ENCODE measurements around the gene RFT1. TPM values are rescaled to one million over a fixed set of nuclear protein-coding genes. Genes with fewer than 3 reads are reported as not detected.
A peak's percentile ranks its signal among the peaks of the same experiment; 100 is the strongest.

Gene RFT1
- total and polyA plus RNA-seq, 2 of the 13 experiments (the other 11 are each of a cell fraction or from before 2014, with no cell fraction given), result 23.2 to 37.0 TPM

DNA sequence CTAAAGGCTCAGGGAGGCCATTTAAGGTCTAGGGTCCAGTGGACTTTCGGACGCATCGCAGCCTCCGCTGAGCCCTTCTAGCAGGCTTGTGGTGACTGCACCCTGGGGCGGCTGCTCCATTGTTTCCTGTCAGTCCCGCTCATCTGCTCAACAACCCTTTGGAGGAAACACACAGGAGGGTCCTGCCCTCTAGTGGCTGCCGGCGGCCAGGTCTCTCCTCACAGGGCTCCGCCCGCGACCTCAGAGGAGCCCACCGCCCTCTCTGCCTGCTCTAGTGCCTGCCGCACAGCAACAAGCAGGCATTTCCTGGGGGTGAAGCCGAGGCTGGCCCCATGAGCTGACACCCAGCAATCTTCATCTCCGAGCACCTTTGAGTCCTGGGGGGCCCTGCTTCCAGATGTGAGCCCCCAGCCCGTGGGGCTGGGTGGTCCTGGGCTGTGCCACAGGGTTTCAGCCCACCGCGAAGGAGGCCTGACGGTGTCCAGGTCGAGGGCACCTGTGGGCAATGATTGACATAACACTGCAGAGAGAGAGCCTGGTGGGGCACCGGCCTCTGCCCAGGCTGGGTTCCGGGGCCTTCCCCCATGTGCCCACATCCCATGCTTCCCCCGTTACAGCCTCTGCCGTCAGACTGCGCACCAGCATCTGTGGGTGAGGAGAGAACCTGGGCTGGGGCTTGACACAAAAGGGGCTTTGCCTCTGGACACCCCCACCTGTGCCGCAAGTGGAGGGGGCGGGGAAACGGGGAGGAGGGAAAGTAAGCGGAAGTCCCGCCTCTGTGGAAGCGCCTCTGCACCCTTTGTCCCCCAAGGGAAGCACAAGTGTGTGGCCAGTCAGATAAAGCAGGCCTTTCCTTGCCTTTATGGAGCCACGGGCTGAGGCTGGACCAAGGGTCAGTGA lies 57.3 kb downstream of the RFT1 start (continued):
- TF ChIP-seq, protein P1, sequence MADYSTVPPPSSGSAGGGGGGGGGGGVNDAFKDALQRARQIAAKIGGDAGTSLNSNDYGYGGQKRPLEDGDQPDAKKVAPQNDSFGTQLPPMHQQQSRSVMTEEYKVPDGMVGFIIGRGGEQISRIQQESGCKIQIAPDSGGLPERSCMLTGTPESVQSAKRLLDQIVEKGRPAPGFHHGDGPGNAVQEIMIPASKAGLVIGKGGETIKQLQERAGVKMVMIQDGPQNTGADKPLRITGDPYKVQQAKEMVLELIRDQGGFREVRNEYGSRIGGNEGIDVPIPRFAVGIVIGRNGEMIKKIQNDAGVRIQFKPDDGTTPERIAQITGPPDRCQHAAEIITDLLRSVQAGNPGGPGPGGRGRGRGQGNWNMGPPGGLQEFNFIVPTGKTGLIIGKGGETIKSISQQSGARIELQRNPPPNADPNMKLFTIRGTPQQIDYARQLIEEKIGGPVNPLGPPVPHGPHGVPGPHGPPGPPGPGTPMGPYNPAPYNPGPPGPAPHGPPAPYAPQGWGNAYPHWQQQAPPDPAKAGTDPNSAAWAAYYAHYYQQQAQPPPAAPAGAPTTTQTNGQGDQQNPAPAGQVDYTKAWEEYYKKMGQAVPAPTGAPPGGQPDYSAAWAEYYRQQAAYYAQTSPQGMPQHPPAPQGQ (CRISPR knock-in tag; IDR thresholded peaks at IDR 0.05; ENCODE audit: borderline replicate concordance), result no peak
- TF ChIP-seq RXRB (CRISPR knock-in tag; IDR thresholded peaks at IDR 0.05; ENCODE audit: borderline replicate concordance) (peak; percentile 63), ZNF547 (CRISPR knock-in tag; IDR thresholded peaks at IDR 0.05) (peak; percentile 87), ZNF234 (CRISPR knock-in tag; conservative IDR thresholded peaks at IDR 0.05) (no peak), ZNF251 (CRISPR knock-in tag; IDR thresholded peaks at IDR 0.05) (no peak; the same call in 1 of the 2 replicates), SIN3A (IDR thresholded peaks at IDR 0.05; ENCODE audit: borderline replicate concordance, low read depth, low read length) (no peak), SMAD1 (CRISPR knock-in tag; IDR thresholded peaks at IDR 0.05; ENCODE audit: borderline replicate concordance, low read depth) (0 out of 2 replicates have a peak, but pooled peaks have one; percentile 69), BORCS8-MEF2B (CRISPR knock-in tag; IDR thresholded peaks at IDR 0.05) (no peak), MAZ (IDR thresholded peaks at IDR 0.05; ENCODE audit: borderline replicate concordance, low read depth, low read length) (no peak), MAZ (CRISPR knock-in tag; IDR thresholded peaks at IDR 0.05; ENCODE audit: low read depth) (peak; percentile 61), RFX3 (CRISPR knock-in tag; IDR thresholded peaks at IDR 0.05) (no peak), ZNF747 (CRISPR knock-in tag; IDR thresholded peaks at IDR 0.05; ENCODE audit: borderline replicate concordance) (no peak), ZFP41 (CRISPR knock-in tag; IDR thresholded peaks at IDR 0.05; ENCODE audit: borderline replicate concordance) (no peak), XBP1 (CRISPR knock-in tag; IDR thresholded peaks at IDR 0.05) (no peak), POLR2G (IDR thresholded peaks at IDR 0.05; ENCODE audit: low read depth, low read length) (peak; percentile 84), ZNF326 (CRISPR knock-in tag; IDR thresholded peaks at IDR 0.05; ENCODE audit: borderline replicate concordance) (no peak)
- TF ChIP-seq, protein P2, sequence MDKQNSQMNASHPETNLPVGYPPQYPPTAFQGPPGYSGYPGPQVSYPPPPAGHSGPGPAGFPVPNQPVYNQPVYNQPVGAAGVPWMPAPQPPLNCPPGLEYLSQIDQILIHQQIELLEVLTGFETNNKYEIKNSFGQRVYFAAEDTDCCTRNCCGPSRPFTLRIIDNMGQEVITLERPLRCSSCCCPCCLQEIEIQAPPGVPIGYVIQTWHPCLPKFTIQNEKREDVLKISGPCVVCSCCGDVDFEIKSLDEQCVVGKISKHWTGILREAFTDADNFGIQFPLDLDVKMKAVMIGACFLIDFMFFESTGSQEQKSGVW (CRISPR knock-in tag; IDR thresholded peaks at IDR 0.05; ENCODE audit: borderline replicate concordance), result no peak
- TF ChIP-seq, protein P3, sequence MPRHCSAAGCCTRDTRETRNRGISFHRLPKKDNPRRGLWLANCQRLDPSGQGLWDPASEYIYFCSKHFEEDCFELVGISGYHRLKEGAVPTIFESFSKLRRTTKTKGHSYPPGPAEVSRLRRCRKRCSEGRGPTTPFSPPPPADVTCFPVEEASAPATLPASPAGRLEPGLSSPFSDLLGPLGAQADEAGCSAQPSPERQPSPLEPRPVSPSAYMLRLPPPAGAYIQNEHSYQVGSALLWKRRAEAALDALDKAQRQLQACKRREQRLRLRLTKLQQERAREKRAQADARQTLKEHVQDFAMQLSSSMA (CRISPR knock-in tag; IDR thresholded peaks at IDR 0.05), result 0 out of 2 replicates have a peak, but pooled peaks have one; percentile 22
- TF ChIP-seq, protein P4, sequence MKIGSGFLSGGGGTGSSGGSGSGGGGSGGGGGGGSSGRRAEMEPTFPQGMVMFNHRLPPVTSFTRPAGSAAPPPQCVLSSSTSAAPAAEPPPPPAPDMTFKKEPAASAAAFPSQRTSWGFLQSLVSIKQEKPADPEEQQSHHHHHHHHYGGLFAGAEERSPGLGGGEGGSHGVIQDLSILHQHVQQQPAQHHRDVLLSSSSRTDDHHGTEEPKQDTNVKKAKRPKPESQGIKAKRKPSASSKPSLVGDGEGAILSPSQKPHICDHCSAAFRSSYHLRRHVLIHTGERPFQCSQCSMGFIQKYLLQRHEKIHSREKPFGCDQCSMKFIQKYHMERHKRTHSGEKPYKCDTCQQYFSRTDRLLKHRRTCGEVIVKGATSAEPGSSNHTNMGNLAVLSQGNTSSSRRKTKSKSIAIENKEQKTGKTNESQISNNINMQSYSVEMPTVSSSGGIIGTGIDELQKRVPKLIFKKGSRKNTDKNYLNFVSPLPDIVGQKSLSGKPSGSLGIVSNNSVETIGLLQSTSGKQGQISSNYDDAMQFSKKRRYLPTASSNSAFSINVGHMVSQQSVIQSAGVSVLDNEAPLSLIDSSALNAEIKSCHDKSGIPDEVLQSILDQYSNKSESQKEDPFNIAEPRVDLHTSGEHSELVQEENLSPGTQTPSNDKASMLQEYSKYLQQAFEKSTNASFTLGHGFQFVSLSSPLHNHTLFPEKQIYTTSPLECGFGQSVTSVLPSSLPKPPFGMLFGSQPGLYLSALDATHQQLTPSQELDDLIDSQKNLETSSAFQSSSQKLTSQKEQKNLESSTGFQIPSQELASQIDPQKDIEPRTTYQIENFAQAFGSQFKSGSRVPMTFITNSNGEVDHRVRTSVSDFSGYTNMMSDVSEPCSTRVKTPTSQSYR (CRISPR knock-in tag; IDR thresholded peaks at IDR 0.05; ENCODE audit: borderline replicate concordance), result peak; percentile 49; the same call in 1 of the 2 replicates
- TF ChIP-seq, protein P5, sequence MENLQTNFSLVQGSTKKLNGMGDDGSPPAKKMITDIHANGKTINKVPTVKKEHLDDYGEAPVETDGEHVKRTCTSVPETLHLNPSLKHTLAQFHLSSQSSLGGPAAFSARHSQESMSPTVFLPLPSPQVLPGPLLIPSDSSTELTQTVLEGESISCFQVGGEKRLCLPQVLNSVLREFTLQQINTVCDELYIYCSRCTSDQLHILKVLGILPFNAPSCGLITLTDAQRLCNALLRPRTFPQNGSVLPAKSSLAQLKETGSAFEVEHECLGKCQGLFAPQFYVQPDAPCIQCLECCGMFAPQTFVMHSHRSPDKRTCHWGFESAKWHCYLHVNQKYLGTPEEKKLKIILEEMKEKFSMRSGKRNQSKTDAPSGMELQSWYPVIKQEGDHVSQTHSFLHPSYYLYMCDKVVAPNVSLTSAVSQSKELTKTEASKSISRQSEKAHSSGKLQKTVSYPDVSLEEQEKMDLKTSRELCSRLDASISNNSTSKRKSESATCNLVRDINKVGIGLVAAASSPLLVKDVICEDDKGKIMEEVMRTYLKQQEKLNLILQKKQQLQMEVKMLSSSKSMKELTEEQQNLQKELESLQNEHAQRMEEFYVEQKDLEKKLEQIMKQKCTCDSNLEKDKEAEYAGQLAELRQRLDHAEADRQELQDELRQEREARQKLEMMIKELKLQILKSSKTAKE (CRISPR knock-in tag; IDR thresholded peaks at IDR 0.05; ENCODE audit: borderline replicate concordance), result no peak
